Fibroblast of villous mesenchyme (primary cell): ENCODE results near the gene SPARCL1. TPM values are rescaled to one million over a fixed set of nuclear protein-coding genes. Genes with fewer than 3 reads are reported as not detected.
A peak's percentile ranks its signal among the peaks of the same experiment; 100 is the strongest.

Experiments used
- DNase-seq: peaks from one replicate; pipeline ENCODE4 v3.0.0-alpha.2; 2010; ENCODE audit warnings: low read depth
- H3K4me3 ChIP-seq: 2 replicates; pipeline ENCODE4 v1.5.1; 2011; ENCODE audit warnings: low read depth, mild to moderate bottlenecking, low read length
- CTCF ChIP-seq: IDR thresholded peaks from 2 replicates; pipeline ENCODE4 v1.5.1; 2012; ENCODE audit warnings: low read depth, mild to moderate bottlenecking, low read length; ENCODE audit not compliant: insufficient read depth
- total RNA-seq: library from RNA; depleted of rRNA; stranded (reverse); fragments of >200 nt; gene quantifications from 2 replicates; pipeline ENCODE4 v1.2.3, GENCODE V29; 2012

SPARCL1 gene
- total RNA-seq, 1 donor = not detected

GRCh38 chr4:87521757-87522374 is 7.3 kb downstream of the SPARCL1 start:
- peak; percentile 56 for DNase-seq
- TF ChIP-seq CTCF = no peak
- H3K4me3 ChIP-seq = no peak overlapping the region

- no peak for DNase-seq
- no peak overlapping the region for H3K4me3 ChIP-seq
- no peak for TF ChIP-seq CTCF
Measured at GRCh38 chr4:87521319-87521718, 7.9 kb downstream of the SPARCL1 start.

- DNase-seq = no peak
- no peak for TF ChIP-seq CTCF
- H3K4me3 ChIP-seq = no peak overlapping the region
Measured at GRCh38 chr4:87517621-87518020, 11.6 kb downstream of the SPARCL1 start.

- no peak overlapping the region for H3K4me3 ChIP-seq
- no peak for TF ChIP-seq CTCF
- no peak for DNase-seq
Measured at GRCh38 chr4:87516683-87517082, 12.5 kb downstream of the SPARCL1 start.

- no peak for DNase-seq
- TF ChIP-seq CTCF = no peak
- no peak overlapping the region for H3K4me3 ChIP-seq
Measured at GRCh38 chr4:87512400-87512799, 16.8 kb downstream of the SPARCL1 start.

- no peak for DNase-seq
- no peak overlapping the region for H3K4me3 ChIP-seq
- no peak for TF ChIP-seq CTCF
Measured at GRCh38 chr4:87511500-87511899, 17.7 kb downstream of the SPARCL1 start.

GRCh38 chr4:87510747-87511146 is 18.4 kb downstream of the SPARCL1 start:
- no peak overlapping the region for H3K4me3 ChIP-seq
- DNase-seq = no peak
- no peak for TF ChIP-seq CTCF
